GM21390 (cell line): ENCODE data around the gene CDH4.

Experiments
- ATAC-seq: cut with Tn5 transposase; IDR thresholded peaks from one replicate; pipeline ENCODE4 v1.9.1; 2021; ENCODE audit not compliant: unreplicated experiment

Gene CDH4

GRCh38 chr20:61354901-61355495, 102.9 kb downstream of the CDH4 start:
- ATAC-seq: no peak

- ATAC-seq: no peak
These were observed 103.5 kb downstream of the CDH4 start for GRCh38 chr20:61355585-61355984.

GRCh38 chr20:61356196-61356595, 104.1 kb downstream of the CDH4 start:
- no peak for ATAC-seq

GRCh38 chr20:61357119-61357518, 105.1 kb downstream of the CDH4 start:
- ATAC-seq: no peak

- no peak for ATAC-seq
These were observed 107.2 kb downstream of the CDH4 start for GRCh38 chr20:61359254-61359653.

GRCh38 chr20:61360296-61360695, 108.2 kb downstream of the CDH4 start:
- no peak for ATAC-seq

- ATAC-seq: no peak
These were observed 108.9 kb downstream of the CDH4 start for GRCh38 chr20:61360940-61361339.

GRCh38 chr20:61361501-61361900, 109.4 kb downstream of the CDH4 start:
- no peak for ATAC-seq

GRCh38 chr20:61364147-61364546, 112.1 kb downstream of the CDH4 start:
- ATAC-seq: no peak

- no peak for ATAC-seq
These were observed 114.9 kb downstream of the CDH4 start for GRCh38 chr20:61366914-61367313.

GRCh38 chr20:61369731-61370520, 117.9 kb downstream of the CDH4 start:
- ATAC-seq: no peak

- no peak for ATAC-seq
These were observed 118.8 kb downstream of the CDH4 start for GRCh38 chr20:61370841-61371303.

- no peak for ATAC-seq
These were observed 119.6 kb downstream of the CDH4 start for GRCh38 chr20:61371501-61372136.

GRCh38 chr20:61372137-61373054, 120.3 kb downstream of the CDH4 start:
- no peak for ATAC-seq

- ATAC-seq: no peak
These were observed 121.0 kb downstream of the CDH4 start for GRCh38 chr20:61373055-61373399.

- ATAC-seq: no peak
These were observed 122.0 kb downstream of the CDH4 start for GRCh38 chr20:61373956-61374545.

GRCh38 chr20:61376541-61377240, 124.6 kb downstream of the CDH4 start:
- no peak for ATAC-seq

- no peak for ATAC-seq
These were observed 126.8 kb downstream of the CDH4 start for GRCh38 chr20:61378694-61379355.

GRCh38 chr20:61379898-61380544, 128.0 kb downstream of the CDH4 start:
- no peak for ATAC-seq
